RWPE2 (cell line): ENCODE data around the gene GRID2.

Experiments
- ATAC-seq: fragments of 200-7000 bp; cut with Tn5 transposase; 3 replicates; pipeline ENCODE4 v1.9.1; 2021; ENCODE audit warnings: low read depth
- DNase-seq: peaks from one replicate; pipeline ENCODE4 v3.0.0-alpha.2; 2020; ENCODE audit warnings: low spot score
- H3K27ac ChIP-seq: fragments of 450-650 bp; 2 replicates; pipeline ENCODE4 v1.5.1; 2017; ENCODE audit warnings: mild to moderate bottlenecking; ENCODE audit not compliant: poor library complexity, severe bottlenecking
- H3K27me3 ChIP-seq: fragments of 250-450 bp; sonication (Bioruptor Pico); 2 replicates; pipeline ENCODE4 v1.5.1; 2021; ENCODE audit warnings: mild to moderate bottlenecking, moderate library complexity; ENCODE audit not compliant: insufficient read depth, poor library complexity, severe bottlenecking
- H3K36me3 ChIP-seq: fragments of 250-450 bp; sonication (Bioruptor Pico); 2 replicates; pipeline ENCODE4 v1.5.1; 2020; ENCODE audit warnings: low read depth, mild to moderate bottlenecking, moderate library complexity
- H3K4me1 ChIP-seq: fragments of 250-450 bp; sonication (Bioruptor Pico); 2 replicates; pipeline ENCODE4 v1.5.1; 2021; ENCODE audit warnings: mild to moderate bottlenecking, moderate library complexity; ENCODE audit not compliant: insufficient read depth, poor library complexity, severe bottlenecking
- H3K4me3 ChIP-seq: fragments of 250-450 bp; sonication (Bioruptor Pico); 2 replicates; pipeline ENCODE4 v1.5.1; 2021; ENCODE audit warnings: mild to moderate bottlenecking, moderate library complexity; ENCODE audit not compliant: severe bottlenecking
- H3K9me3 ChIP-seq: fragments of 250-450 bp; sonication (Bioruptor Pico); 2 replicates; pipeline ENCODE4 v1.5.1; 2021; ENCODE audit warnings: mild to moderate bottlenecking, moderate library complexity; ENCODE audit not compliant: severe bottlenecking
- CTCF ChIP-seq: fragments of 450-650 bp; IDR thresholded peaks from one replicate; pipeline ENCODE4 v1.5.1; 2017; ENCODE audit warnings: mild to moderate bottlenecking, moderate library complexity; ENCODE audit not compliant: poor library complexity, severe bottlenecking

GRID2 gene

DNA sequence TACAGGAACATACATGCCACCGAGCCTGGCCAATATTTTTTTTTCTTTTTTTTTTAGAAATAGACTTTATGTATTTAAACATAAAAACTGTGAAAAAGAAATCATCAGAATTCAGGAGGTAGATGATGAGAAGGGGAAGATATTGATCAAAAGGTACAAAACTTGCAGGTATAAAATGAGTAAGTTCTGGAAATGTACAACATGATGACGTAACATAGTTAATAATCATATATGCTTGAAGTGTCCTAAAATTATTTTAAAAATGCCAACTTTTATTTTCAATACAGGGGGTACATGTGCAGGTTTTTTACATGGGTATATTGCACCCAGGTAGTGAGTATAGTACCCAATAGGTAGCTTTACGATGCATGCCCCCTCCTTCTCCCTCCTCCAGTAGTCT, 337.6 kb downstream of the GRID2 start:
- Histone ChIP-seq H3K36me3 (no peaks in the 10 kb centered on the region), H3K27me3 (no peaks in the 10 kb centered on the region), H3K9me3 (peaks cover under 1% of the 10 kb centered on the region), H3K4me1 (no peaks in the 10 kb centered on the region), H3K27ac (no peak overlapping the region), H3K4me3 (no peak overlapping the region)
- DNase-seq (no peak), ATAC-seq (no peak)
- TF ChIP-seq CTCF: no peak

DNA sequence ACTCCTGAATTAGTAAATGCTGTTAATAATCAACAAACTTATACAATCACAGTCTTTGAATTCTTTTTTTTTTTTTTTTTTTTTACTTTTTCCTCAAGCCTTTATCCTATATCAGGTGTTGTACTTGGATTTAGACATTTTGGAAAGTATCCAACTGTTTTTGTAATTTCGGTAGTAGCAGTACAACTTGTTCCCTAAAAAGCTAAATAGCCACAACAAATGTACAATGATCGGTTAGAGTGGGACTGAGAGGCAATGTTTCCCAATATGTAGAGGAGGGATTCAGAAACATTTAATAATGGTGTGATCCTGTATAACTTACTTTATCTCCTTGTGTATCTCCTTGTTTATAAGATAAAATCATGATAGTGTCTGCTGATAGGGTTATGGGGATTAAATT, 343.1 kb downstream of the GRID2 start:
- Histone ChIP-seq H3K4me3 (no peak overlapping the region), H3K4me1 (no peaks in the 10 kb centered on the region), H3K36me3 (no peaks in the 10 kb centered on the region), H3K27ac (no peak overlapping the region), H3K9me3 (peaks cover 2% of the 10 kb centered on the region), H3K27me3 (no peaks in the 10 kb centered on the region)
- ATAC-seq (no peak), DNase-seq (no peak)
- no peak for TF ChIP-seq CTCF

DNA sequence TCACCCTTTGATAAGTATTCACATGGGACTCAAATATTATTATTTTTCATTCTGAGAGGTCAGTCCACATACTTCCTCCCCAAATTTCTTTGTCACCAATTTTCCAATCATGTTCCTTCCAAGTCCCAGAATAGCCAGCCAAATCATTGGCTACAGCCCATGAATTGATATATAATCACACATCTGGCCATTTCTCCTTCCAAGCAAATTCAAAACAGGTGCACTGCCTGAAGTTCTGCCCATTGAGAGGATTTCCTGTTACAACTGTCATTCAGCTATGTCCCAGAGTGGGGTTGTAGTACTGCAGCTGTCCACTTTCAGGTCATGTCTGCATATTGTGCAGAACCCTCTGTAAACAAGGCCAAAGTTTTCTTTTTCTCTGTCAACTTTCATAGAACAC, 347.8 kb downstream of the GRID2 start:
- Histone ChIP-seq H3K27me3 (no peaks in the 10 kb centered on the region), H3K27ac (no peak overlapping the region), H3K4me3 (no peak overlapping the region), H3K36me3 (no peaks in the 10 kb centered on the region), H3K4me1 (no peaks in the 10 kb centered on the region), H3K9me3 (peaks cover under 1% of the 10 kb centered on the region)
- DNase-seq (no peak), ATAC-seq (no peak)
- no peak for TF ChIP-seq CTCF

DNA sequence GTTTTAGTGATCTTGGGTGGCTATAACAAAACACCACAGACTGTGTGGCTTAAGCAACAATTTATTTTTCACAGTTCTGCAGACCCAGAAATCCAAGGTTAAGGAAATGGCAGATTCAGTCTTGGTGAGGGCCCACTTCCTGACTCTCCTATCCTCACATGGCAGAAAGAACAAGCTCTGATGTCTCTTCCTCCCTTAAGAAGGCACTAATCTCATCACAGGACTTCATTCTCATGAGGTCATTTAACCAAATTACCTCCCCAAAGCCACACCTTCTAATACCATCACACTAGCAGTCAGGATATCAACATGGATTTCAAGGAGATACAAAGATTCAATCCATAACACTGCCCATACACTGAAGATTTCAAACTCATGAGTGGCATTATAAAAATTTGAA, 350.3 kb downstream of the GRID2 start:
- no peak overlapping the region for H3K27ac ChIP-seq
- no peak for ATAC-seq
- H3K27me3 ChIP-seq: no peaks in the 10 kb centered on the region
- no peak for TF ChIP-seq CTCF
- H3K4me3 ChIP-seq: no peak overlapping the region
- H3K36me3 ChIP-seq: no peaks in the 10 kb centered on the region
- DNase-seq: no peak
- H3K9me3 ChIP-seq: no peaks in the 10 kb centered on the region
- no peaks in the 10 kb centered on the region for H3K4me1 ChIP-seq

- H3K4me1 ChIP-seq: no peaks in the 10 kb centered on the region
- no peaks in the 10 kb centered on the region for H3K9me3 ChIP-seq
- no peaks in the 10 kb centered on the region for H3K27me3 ChIP-seq
- DNase-seq (no peak), ATAC-seq (no peak)
- H3K36me3 ChIP-seq: no peaks in the 10 kb centered on the region
- no peak for TF ChIP-seq CTCF
- no peak overlapping the region for H3K4me3 ChIP-seq
- no peak overlapping the region for H3K27ac ChIP-seq
Measured at GRCh38 chr4:92657695-92658094, 353.9 kb downstream of the GRID2 start.
